GM19193 (cell line): ENCODE data around the gene TEDC1.

ENCODE experiments used
- POLR2A ChIP-seq: IDR thresholded peaks from 4 replicates; pipeline ENCODE4 v1.6.1; 2011; ENCODE audit not compliant: insufficient read depth, insufficient read length; ENCODE audit errors: extremely low read depth

The TEDC1 gene

GRCh38 chr14:105467942-105468471 lies 23.0 kb upstream of the TEDC1 start:
- TF ChIP-seq POLR2A, result no peak

- no peak for TF ChIP-seq POLR2A
Measured at GRCh38 chr14:105468621-105469241, 22.3 kb upstream of the TEDC1 start.

GRCh38 chr14:105469456-105470349 lies 21.3 kb upstream of the TEDC1 start:
- TF ChIP-seq POLR2A, result no peak

- no peak for TF ChIP-seq POLR2A
Measured at GRCh38 chr14:105470350-105471296, 20.4 kb upstream of the TEDC1 start.

- no peak for TF ChIP-seq POLR2A
Measured at GRCh38 chr14:105471297-105471821, 19.7 kb upstream of the TEDC1 start.

- no peak for TF ChIP-seq POLR2A
Measured at GRCh38 chr14:105471823-105472485, 19.1 kb upstream of the TEDC1 start.

- no peak for TF ChIP-seq POLR2A
Measured at GRCh38 chr14:105472486-105472991, 18.5 kb upstream of the TEDC1 start.

- TF ChIP-seq POLR2A, result no peak
Measured at GRCh38 chr14:105473033-105473676, 17.9 kb upstream of the TEDC1 start.

- TF ChIP-seq POLR2A, result no peak
Measured at GRCh38 chr14:105473677-105474482, 17.2 kb upstream of the TEDC1 start.

GRCh38 chr14:105474483-105475268 lies 16.4 kb upstream of the TEDC1 start, which contains the start of gene CRIP2:
TSS of gene CRIP2 (plus strand) at chr14:105474821. CDS start at chr14:105474863, 42 bp downstream.
- no peak for TF ChIP-seq POLR2A

- TF ChIP-seq POLR2A, result no peak
Measured at GRCh38 chr14:105475269-105476096, 15.6 kb upstream of the TEDC1 start.
